ENCODE data around the gene XRCC3.

GRCh38 chr14:103680491-103681231, 34.6 kb downstream of the XRCC3 start:
- TF ChIP-seq EZH2 (IDR thresholded peaks at IDR 0.05; ENCODE audit: borderline replicate concordance) = no peak
- no peak for TF ChIP-seq EZH2phosphoT487 (IDR thresholded peaks at IDR 0.05; ENCODE audit: low read depth, severe bottlenecking, unreplicated experiment)
- TF ChIP-seq, protein P1, sequence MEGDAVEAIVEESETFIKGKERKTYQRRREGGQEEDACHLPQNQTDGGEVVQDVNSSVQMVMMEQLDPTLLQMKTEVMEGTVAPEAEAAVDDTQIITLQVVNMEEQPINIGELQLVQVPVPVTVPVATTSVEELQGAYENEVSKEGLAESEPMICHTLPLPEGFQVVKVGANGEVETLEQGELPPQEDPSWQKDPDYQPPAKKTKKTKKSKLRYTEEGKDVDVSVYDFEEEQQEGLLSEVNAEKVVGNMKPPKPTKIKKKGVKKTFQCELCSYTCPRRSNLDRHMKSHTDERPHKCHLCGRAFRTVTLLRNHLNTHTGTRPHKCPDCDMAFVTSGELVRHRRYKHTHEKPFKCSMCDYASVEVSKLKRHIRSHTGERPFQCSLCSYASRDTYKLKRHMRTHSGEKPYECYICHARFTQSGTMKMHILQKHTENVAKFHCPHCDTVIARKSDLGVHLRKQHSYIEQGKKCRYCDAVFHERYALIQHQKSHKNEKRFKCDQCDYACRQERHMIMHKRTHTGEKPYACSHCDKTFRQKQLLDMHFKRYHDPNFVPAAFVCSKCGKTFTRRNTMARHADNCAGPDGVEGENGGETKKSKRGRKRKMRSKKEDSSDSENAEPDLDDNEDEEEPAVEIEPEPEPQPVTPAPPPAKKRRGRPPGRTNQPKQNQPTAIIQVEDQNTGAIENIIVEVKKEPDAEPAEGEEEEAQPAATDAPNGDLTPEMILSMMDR (IDR thresholded peaks at IDR 0.05; ENCODE audit: poor library complexity) = no peak
